ENCODE data around the gene LMO7.

Gene LMO7

DNA sequence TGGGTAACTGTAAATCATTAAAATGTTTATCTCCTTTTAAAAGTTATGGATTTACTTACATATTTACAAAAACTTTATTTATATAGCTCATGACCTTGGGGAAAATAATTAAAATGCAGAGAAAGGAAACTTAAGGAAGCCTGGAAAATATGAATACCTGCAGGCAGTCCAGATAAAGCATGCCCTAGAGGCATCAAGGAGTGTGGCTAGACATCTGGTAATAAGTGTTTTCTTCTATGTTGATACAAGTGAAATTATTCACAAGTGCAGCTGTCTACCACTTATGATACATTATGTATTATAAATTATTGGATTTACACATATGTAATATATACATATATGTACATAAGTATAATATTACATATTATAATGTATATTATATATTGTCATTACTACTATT lies 207.9 kb downstream of the LMO7 start:
- DNase-seq (ENCODE audit: low spot score), result no peak

DNA sequence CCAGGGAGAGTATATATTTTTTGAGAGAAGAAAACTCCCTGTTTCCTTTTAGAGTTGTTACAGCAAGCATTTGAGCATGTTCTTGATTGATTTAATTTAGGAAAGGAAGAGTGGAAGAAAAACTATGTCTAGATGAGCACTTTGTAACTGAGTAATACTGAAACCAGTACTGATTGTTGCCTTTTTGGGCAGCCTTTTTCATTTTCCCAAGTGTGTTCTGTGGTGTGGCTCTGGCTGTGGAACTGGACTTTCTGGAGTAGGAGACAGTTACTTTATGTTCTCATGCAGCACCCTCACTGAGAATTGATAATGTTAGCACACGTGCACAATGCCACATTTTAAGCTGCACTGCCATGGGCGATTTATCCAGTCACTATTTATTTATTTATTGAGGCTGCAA lies 211.5 kb downstream of the LMO7 start:
- no peak for DNase-seq (ENCODE audit: low spot score)

DNA sequence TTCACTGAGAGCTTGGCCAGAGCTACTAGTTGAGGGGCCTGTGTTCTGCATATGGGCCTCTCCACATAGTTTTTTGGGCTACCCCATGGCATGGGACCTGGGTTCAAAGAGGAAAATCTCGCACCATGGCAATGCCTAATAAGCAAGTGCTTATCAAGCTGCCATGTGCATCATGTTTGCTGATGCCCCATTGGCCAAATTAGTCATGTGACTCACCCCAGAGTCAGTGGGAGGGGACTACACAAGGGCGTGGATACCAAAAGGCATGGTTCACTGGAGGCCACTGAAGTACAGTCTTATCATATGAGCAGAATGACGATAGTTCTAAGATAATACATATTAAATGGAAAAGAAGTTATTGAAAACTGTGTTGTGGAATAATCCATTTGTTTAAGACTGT lies 214.8 kb downstream of the LMO7 start:
- peak; percentile 40 for DNase-seq (ENCODE audit: low spot score)

DNA sequence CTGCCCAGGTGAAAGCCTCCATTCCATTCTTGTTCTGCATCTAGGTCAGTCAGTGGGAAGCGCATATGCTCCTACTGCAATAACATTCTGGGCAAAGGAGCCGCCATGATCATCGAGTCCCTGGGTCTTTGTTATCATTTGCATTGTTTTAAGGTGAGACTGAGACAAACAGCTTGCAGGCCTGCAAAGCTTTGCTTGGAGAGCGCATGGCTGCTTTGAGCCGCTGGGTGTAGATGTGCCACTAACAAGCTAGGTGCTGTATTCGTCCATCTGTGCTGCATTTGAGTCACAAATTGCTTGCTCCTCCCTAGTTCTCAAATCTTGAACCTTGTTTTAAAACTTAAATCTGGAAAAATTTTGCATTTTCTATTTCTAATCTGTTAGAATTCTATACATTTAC lies 219.1 kb downstream of the LMO7 start:
- DNase-seq (ENCODE audit: low spot score), result no peak

DNA sequence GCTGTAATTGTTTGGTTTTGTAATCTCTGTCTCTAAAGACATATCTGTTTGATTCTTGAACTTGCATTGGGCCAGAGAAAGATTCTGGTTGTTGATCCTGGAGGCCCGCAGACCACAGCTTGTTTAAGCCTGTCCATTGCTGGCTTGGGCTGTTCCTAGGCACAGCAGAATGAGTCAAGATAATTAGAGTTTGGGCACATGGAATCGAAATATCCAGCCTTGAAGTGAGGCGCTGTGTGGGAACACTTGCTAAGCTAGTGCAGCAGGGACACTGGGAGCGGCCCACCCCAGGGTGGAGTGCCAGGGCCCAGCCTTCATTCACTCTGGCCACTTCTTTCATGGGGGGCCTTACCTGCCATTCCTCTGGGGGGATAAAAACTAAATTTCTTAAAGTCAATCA lies 219.7 kb downstream of the LMO7 start:
- no peak for DNase-seq (ENCODE audit: low spot score)

DNA sequence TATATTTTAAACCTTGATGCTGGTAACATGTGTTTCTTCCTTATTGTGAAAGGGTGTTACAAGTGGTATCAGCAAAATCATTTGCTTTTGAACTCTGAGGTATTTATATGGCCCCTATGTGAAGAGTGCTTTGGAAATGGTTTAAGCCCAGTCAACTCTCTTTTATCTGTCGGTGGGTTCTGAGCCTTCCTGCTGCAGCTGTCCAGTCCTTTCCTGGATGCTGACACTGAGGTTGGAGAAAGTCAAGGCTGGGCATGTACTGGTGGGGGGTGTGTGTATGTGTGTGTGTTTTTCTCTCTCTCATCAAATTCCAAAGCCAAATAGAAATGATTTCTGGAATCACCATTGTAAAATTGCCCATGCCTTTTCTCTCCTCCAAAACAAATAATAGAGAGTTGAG lies 221.2 kb downstream of the LMO7 start:
- DNase-seq (ENCODE audit: low spot score), result no peak

DNA sequence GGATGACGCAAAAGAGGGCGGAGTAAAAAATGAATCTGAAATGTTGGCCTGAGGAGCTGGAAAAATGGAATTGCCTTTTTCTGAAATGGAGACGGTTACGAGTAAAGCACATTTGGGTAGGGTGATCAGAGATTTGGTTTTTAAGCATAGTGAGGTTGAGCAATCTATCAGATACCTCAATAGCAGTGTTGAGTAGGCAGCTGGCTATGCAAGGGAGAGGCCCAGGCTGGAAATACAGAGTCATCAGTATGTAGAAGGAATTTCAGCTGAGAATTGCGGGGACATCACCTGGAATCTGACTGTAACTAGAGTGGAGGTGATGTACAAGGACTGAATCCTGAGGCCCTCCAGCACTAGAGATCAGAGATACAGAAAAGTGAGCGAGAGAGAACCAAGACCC lies 224.8 kb downstream of the LMO7 start:
- DNase-seq (ENCODE audit: low spot score), result no peak

DNA sequence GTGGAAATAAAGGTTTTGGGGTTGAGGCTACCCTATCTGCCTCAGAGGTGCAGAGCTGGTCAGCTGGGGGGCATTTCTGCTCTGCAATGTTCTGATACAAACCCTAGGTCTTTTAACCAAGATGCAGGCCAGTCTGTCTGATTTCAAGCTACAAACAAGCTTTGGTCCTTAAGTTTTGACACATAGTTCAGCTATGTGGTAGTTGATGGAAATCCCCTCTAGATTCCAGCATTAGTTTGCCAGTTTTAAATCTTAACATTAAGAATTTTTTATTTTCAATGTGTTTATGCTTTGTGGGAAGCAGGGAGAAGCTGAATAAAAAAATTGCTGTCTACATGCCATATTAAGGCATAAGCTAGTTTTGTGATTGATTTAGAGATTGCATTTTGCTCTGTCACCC lies 225.7 kb downstream of the LMO7 start:
- no peak for DNase-seq (ENCODE audit: low spot score)

DNA sequence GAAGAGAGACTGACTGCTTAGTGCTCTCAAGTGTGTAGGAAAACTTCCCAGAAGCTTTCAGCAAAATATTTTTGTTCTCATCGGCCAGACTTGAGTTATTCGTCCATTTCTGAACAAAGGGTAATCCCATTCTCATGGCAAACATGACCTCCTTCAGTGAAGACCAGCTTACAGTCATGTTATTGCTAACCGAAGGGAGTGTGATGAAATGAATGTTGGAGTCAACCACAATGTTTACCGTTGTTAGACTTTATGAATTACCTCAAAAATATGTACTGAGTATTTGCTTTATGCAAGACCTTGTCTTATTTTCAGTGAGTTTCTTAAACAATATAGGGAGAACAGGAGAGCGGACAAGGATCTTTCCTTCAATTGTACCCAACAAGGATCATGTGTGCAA lies 228.6 kb downstream of the LMO7 start:
- DNase-seq (ENCODE audit: low spot score), result no peak

DNA sequence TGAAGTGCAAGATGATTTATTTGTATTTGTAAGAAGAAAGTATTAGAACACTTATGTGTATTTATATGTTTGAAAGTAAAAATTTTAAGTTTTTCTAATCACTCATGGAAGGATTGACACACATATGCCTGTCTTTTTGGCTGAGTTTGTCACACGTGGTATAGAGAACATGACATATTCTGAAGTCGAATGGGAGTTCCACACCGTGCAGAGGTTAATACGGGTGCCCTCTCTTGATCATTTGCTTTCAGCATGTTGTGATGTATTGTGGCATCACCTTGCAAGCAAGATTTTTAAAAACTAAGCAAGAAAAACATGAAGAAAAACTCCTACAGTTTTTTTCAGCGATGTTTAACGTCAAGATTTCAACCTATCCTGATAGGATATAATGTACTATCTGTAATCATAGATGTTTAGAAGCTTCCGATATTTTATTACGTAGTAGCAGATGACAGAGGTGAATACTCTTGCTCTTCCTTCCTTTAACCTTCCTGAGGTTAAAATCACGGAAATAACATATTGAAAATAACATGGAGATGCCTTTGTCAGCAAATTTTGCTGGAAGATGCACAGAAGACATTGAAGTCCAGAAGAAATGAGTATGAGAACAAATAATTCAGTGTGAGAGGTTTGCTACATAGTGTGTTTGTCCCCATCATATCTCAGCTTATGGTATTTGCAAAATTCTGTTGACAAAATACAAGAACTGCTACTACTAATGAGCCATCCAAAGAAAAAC lies 231.4 kb downstream of the LMO7 start:
- DNase-seq (ENCODE audit: low spot score), result no peak

DNA sequence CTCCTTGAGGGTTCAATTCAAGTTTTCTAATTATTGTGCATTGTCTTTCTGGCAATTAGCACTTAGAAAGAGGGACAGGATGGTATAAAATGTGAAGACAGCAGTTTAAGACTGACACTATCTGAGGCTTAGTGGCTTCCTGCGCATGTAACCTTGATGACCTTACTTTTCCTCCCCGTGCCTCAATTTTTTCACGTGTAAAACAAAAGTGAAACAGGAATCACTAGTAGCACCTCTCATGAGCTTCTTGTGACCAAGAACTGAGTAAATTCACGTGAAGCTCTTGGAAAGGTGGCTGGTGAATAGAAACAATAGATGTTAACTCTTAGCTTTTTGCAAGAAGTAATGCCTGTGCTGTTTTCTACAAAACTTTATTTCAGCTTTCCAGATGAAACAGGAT lies 233.9 kb downstream of the LMO7 start:
- no peak for DNase-seq (ENCODE audit: low spot score)

DNA sequence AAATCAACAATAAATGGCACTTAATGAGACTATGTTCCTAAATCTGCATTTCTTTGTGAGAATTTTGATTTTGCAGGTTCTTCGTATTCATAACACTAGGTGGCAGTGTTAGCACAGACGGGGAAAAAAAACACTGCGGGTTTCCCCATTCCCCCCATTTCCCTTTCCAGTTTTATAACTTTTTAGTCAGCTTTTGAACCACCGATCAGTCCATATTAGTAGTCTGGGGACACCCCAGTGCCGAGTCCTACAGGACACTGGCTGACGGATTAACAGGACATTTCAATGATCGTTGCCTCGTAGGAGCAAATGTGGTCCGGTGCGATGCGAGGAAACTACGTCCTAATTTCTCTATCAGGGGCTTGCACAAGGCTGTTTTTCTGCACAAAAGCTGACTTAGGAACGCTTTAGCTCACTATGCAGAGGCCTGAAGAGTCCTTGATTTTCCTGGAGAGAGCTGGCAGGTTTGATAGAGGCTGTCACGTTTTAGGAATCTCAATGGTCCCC lies 234.3 kb downstream of the LMO7 start:
- DNase-seq (ENCODE audit: low spot score), result peak; percentile 56

DNA sequence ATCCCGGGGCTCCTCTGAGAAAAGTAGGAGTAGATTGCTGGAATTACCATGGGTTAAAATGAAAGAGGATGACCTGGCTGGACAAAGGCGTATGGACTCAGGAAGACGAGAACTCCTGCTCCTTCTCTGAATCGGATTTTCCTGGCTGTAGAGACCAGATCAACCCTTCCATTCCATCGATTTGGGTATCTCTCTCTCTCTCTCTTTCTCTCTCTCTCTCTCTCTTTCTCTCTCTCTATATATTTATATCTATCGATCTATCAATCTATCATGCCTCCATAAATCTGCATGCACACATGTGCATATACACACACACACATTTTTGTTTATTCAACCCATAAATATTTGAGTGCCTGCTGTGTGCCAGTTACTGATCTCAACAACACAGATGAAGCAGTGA lies 234.9 kb downstream of the LMO7 start:
- DNase-seq (ENCODE audit: low spot score), result no peak

DNA sequence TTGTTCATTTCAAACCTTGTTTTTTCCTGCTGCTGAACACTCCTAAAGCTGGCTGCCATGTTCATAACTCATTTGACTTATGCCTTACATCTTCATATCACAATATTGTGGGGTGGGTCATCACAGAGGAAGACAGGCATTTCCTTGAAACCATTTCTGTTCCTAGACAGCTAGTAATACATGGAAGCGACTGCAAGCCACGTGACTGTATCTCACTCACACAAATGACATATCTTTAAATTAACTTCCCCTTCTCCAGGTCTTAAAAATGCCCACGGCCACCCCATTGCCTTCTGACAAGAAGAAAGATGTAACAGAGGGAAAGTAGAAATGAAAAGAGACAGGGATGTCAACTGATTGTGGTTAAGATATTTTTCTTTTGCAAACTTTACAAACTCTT lies 236.8 kb downstream of the LMO7 start:
- DNase-seq (ENCODE audit: low spot score), result no peak

DNA sequence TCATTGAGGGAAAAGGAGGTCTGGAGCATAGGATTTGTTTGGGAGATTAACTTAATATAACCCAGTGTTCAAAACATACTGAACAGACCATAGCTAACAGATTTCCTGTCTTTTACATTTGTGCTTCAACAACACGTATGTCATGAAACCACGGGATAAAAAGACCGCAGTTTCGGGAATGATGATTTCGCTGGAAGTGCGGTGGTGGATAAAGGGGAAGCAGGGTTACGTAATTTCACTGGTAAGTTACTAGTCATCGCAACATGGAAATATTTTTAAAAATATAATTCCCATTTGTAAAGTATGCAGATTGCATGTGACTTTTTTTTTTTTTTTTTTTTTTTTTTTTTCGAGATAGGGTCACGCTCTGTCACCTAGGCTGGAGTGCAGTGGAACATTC lies 237.4 kb downstream of the LMO7 start:
- DNase-seq (ENCODE audit: low spot score), result no peak

DNA sequence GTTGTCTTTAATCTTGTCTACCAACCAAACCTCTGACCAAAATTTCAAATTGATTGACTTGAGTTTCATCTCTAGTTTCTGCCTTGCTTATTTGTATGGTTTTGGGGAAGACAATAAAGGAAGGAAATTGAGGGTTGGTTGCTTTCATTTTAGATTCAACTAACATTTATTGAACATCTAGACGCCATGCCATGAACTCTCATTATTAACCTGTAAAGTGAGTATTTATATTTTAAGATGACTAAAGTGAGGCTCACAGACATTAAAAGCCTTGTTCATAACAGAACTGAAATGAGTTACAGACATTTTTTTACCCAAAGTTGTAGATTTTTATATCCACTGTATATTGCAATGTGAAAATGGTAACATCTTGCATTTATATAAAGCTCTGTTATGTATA lies 239.3 kb downstream of the LMO7 start:
- DNase-seq (ENCODE audit: low spot score), result no peak

DNA sequence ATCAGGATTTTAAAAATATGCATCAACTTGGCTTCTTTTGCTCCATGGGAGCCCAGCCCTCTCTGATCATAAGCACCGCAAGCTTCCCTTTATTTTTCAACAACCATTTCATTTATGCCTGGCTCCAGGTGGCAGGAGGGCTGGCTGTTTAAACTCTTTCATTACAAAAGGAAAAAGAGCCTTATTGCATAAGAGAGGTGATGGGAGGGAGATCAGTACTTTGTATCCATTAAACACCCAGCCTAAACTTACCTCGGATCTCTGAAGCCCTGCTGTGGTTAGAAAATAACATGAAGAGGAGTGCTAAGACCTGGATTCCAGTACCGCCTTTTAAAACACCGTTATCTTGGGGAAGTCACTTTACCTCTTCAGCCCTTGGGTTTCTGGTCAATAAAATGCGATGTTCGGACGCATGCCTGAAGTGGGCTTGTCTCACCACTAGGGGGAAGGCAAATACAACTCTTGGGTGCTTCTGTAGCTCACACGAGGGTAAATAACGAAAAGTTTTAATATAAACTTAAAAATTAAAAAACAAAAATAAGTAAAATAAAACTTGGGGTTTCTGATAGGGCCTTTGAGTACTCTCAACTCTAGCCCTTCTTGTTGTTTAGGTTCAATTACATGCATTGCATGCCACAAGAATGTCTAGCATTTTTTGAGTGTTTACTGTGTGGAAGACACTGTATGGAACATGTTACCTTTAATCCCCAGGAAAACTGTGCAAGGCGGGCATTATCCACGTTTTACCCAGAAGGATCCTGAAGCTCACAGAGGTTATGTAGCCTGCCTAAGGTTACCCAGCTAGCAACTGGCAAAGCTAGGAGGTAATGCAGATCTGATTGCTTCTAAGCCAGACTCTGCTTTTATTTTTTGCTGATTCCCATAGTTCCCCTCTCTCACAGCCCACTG lies 240.3 kb downstream of the LMO7 start:
- peak; percentile 86 for DNase-seq (ENCODE audit: low spot score)

DNA sequence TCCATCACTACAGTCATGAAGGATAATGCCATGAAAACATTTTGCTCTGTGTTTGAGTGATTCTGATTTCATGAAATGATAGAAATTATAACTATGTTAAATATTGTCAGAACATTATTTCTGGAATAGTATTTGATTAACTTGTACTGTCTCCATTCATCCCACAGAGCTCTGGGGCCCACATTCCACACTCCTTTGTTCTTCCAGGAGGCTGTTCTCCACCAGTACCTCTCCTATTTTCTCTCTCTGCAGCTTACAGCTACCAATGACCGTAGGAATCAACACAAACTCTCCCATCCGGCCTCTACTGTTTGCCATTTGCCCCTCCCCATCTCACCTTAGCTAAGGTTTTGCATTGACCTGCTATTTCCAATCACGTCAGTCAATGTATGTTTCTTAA lies 240.9 kb downstream of the LMO7 start:
- DNase-seq (ENCODE audit: low spot score), result no peak

DNA sequence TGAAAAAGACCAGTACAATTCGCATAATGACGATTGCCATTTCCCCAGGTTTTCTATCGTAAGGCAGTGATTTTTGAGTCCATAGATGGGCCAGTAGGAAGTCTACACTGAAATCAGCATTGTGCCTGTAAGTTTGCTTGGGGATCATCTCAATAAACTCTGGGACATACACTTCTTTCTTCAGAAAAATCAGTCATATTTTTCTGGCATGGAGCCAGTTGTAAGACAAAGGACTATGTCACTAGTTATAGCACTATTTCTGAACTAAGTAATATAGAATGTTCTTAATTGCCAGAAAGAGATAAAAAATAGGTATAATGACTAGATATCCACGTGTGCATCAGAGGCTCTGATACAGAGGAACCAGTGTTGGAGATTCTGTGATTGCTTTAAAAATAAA lies 243.5 kb downstream of the LMO7 start:
- DNase-seq (ENCODE audit: low spot score), result no peak

DNA sequence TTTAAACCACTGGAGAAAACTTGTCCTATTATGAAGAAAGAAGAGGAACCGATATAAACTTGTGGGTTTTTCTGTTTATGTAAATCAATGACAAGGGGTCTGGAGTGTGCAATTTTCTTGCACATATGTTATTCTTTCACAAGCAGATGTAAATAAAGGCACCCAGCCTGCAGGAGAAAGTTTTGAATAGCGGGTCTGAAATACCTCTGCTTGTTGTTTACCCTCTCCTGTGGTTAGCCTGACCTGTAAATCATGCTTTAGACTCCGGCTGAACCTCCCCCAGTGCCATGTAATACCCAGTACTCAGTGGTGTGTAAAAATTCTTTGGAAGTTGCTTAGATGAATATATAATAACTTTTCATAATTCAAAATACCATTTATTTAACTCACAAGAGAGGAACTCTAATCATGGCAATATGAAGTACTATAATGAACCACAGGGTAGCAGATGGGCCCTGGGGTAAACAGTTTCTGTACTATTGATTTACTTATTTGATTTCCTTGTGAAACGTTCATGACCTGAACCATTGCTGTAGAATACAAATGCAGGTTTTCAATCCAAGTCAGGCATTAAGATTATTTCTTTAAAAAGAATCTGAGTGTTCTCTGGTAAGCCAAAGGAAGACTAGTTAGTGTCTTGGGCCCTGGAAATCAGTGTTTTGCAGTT lies 245.1 kb downstream of the LMO7 start:
- no peak for DNase-seq (ENCODE audit: low spot score)

DNA sequence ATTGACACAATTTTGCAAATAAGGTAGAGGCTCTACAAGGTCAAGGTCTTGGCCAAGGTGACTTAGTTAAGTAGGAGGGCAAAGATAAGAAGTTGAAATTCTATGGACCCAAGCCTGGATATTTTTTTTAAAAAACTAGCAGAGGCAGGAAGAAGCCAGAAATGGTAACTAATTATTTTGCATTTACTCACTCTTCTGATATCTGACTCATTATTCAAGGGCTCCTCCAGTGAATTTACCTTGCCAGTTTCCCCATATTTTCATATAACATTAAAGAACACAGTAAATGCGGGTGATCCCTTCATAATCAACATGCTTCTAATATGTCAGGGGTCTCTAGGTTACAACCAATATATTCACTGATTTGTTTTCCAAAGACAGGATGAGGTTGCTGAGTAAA lies 246.1 kb downstream of the LMO7 start:
- no peak for DNase-seq (ENCODE audit: low spot score)

DNA sequence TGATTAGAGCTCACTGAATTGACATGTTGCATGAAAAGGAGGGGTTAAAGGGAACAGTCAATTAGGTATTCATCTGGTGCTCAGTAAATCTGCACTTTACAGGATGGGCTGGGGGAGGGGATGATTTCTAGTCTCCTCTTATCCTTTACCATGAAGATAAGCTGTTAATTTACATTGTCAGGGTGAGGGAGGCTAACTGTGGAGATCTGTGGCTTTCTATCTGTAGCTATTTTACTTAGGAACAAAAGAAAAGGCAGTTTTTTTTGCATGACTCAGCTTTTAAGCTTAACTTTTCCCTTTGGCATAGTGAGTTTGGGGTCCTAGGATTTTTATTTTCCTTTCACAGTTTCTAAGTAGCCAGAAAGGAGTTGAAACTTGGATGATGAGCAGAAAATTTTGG lies 253.3 kb downstream of the LMO7 start:
- no peak for DNase-seq (ENCODE audit: low spot score)

DNA sequence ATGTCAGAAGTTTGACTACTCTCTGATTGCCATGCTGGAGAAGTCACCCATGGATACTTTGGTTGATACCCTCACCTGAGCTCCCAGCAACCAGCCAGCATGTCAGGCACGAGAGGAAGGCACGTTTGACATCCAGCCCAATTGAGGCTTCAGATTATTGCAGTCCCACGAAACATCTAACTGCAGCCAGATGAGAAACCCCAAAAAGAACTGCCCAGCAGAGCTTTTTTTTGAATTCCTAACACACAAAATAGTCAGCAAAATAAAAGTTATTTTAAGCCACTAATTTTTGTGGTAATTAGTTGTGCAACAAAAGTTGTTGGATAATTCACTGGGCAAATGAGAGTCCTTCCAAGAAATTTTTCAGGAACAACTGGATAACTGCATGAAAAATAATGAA lies 259.0 kb downstream of the LMO7 start:
- DNase-seq (ENCODE audit: low spot score), result no peak
